Astrocyte (in vitro differentiated cells and primary cell): Measurements from ENCODE around the gene GALNS.

ENCODE experiments used
- EZH2 ChIP-seq: IDR thresholded peaks from 2 replicates; pipeline ENCODE4 v1.6.1; 2012; ENCODE audit warnings: mild to moderate bottlenecking, low read length, inconsistent platforms; ENCODE audit not compliant: insufficient read depth
- TF ChIP-seq, protein P1 (sequence below): IDR thresholded peaks from 2 replicates; pipeline ENCODE4 v1.5.1; 2011; ENCODE audit warnings: low read depth, mild to moderate bottlenecking, inconsistent platforms, low read length, moderate library complexity; ENCODE audit not compliant: insufficient read depth

DNA sequence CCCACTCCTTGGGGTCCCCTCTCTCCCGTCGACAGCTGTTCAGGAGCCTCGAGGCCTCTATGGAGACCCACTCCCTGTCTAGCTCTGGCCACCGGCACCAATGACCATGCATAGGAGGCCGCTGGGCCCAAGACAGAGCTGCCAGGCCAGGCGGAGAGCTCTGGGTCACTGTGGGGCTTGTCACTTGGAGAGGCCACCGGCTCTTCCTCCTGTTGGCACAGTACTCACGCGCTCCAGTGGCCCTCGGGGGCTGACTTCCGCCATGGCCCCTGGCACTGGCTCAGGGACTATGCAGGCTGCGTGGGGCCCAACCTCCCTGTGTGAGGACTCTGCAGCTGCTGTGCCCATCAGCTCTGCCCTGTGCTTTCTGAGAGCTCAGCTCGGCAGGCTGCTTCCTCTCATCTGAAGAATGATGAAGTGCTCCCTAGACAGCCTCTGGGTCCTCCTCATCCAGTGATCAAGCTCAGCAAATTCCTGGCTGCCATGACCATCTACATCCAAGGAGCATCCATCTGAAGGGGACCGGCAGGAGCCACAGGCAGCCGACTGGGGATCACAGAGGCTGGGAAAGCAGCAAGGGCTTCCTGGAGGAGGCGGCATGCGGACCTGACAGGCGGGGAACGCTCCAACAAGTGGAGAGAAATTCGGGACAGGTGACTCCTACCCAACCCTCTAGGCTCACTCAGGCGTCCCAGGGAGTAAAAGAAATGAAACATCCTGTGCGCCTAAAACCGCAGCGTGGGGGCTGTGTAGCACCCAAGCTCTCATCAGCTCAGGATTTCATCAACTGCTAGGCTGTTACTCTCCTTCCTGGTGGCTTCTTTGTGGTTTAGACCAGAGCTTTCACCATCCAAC, 16.8 kb downstream of the GALNS start:
- TF ChIP-seq, protein P1, sequence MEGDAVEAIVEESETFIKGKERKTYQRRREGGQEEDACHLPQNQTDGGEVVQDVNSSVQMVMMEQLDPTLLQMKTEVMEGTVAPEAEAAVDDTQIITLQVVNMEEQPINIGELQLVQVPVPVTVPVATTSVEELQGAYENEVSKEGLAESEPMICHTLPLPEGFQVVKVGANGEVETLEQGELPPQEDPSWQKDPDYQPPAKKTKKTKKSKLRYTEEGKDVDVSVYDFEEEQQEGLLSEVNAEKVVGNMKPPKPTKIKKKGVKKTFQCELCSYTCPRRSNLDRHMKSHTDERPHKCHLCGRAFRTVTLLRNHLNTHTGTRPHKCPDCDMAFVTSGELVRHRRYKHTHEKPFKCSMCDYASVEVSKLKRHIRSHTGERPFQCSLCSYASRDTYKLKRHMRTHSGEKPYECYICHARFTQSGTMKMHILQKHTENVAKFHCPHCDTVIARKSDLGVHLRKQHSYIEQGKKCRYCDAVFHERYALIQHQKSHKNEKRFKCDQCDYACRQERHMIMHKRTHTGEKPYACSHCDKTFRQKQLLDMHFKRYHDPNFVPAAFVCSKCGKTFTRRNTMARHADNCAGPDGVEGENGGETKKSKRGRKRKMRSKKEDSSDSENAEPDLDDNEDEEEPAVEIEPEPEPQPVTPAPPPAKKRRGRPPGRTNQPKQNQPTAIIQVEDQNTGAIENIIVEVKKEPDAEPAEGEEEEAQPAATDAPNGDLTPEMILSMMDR: no peak
- no peak for TF ChIP-seq EZH2
